Central memory CD4-positive, alpha-beta T cell (primary cell): ENCODE data around the gene PTPA.
A peak's percentile ranks its signal among the peaks of the same experiment; 100 is the strongest.
"Not testable (repeated sequence)": the region's sequence is repeated elsewhere in the genome, so short reads cannot be mapped to it uniquely, and the experiment has no call there.

Source experiments
- DNase-seq: peaks from one replicate; pipeline ENCODE4 v3.0.0; 2022

Gene PTPA

GRCh38 chr9:129161534-129161837, 50.3 kb downstream of the PTPA start:
- DNase-seq, result no peak

GRCh38 chr9:129162497-129163197, 51.4 kb downstream of the PTPA start:
- DNase-seq, result no peak

- not testable (repeated sequence) for DNase-seq
These were observed 52.0 kb downstream of the PTPA start for GRCh38 chr9:129163198-129163670.

- no peak for DNase-seq
These were observed 52.5 kb downstream of the PTPA start for GRCh38 chr9:129163753-129164152.

- DNase-seq, result no peak
These were observed 53.2 kb downstream of the PTPA start for GRCh38 chr9:129164246-129164930.

- DNase-seq, result no peak
These were observed 54.0 kb downstream of the PTPA start for GRCh38 chr9:129165198-129165597.

GRCh38 chr9:129166623-129167557, 55.7 kb downstream of the PTPA start:
- no peak for DNase-seq

GRCh38 chr9:129170229-129170628, 59.0 kb downstream of the PTPA start:
- no peak for DNase-seq

- no peak for DNase-seq
These were observed 61.0 kb downstream of the PTPA start for GRCh38 chr9:129171993-129172751.

- DNase-seq, result no peak
These were observed 61.6 kb downstream of the PTPA start for GRCh38 chr9:129172816-129173215.

- no peak for DNase-seq
These were observed 62.3 kb downstream of the PTPA start for GRCh38 chr9:129173296-129174101.

- DNase-seq, result peak; percentile 63
These were observed 63.0 kb downstream of the PTPA start for GRCh38 chr9:129174102-129174723.

GRCh38 chr9:129174724-129175514, 63.7 kb downstream of the PTPA start:
- DNase-seq, result no peak

GRCh38 chr9:129175515-129175824, 64.3 kb downstream of the PTPA start:
- no peak for DNase-seq

GRCh38 chr9:129175825-129176633, 64.8 kb downstream of the PTPA start:
- DNase-seq, result peak; percentile 48

GRCh38 chr9:129176701-129177442, 65.7 kb downstream of the PTPA start:
- DNase-seq, result no peak

GRCh38 chr9:129177443-129177790, 66.2 kb downstream of the PTPA start:
- DNase-seq, result no peak

GRCh38 chr9:129177791-129178567, 66.8 kb downstream of the PTPA start, which contains the start of gene IER5L:
Gene IER5L, minus strand, starts transcription at chr9:129178261. Its CDS starts 209 bp downstream, at chr9:129178052.
- DNase-seq, result peak; percentile 90
